Measurements from ENCODE around the gene COMMD8.

DNA sequence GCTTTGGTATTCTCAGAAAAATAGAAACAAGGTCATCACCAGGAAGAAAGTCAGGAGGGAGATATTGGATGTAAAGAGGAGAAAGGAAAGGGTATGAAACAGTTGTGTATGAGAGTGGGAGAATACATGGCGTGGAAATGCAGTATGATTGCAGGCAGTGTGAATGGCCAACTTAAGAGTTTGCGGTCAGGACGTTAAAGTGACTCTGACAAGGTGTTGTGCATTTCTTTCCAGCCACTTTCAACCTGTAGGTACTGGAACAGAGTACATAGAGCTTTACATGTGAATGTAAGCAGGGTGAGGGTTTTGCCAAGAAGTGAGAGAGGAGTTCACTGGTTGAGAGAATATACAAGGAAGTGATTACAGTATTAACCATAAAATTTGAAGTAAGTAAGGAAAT, 37.3 kb upstream of the COMMD8 start:
- TF ChIP-seq, protein P1, sequence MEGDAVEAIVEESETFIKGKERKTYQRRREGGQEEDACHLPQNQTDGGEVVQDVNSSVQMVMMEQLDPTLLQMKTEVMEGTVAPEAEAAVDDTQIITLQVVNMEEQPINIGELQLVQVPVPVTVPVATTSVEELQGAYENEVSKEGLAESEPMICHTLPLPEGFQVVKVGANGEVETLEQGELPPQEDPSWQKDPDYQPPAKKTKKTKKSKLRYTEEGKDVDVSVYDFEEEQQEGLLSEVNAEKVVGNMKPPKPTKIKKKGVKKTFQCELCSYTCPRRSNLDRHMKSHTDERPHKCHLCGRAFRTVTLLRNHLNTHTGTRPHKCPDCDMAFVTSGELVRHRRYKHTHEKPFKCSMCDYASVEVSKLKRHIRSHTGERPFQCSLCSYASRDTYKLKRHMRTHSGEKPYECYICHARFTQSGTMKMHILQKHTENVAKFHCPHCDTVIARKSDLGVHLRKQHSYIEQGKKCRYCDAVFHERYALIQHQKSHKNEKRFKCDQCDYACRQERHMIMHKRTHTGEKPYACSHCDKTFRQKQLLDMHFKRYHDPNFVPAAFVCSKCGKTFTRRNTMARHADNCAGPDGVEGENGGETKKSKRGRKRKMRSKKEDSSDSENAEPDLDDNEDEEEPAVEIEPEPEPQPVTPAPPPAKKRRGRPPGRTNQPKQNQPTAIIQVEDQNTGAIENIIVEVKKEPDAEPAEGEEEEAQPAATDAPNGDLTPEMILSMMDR (IDR thresholded peaks at IDR 0.05): no peak
- no peak for TF ChIP-seq POLR2A (IDR thresholded peaks at IDR 0.05)

Data from heart left ventricle (tissue), 13 donors.